RWPE2 (cell line): Measurements from ENCODE around the gene RIMS1.

Experiments
- ATAC-seq: fragments of 200-7000 bp; cut with Tn5 transposase; 3 replicates; pipeline ENCODE4 v1.9.1; 2021; ENCODE audit warnings: low read depth
- DNase-seq: peaks from one replicate; pipeline ENCODE4 v3.0.0-alpha.2; 2020; ENCODE audit warnings: low spot score
- H3K27ac ChIP-seq: fragments of 450-650 bp; 2 replicates; pipeline ENCODE4 v1.5.1; 2017; ENCODE audit warnings: mild to moderate bottlenecking; ENCODE audit not compliant: poor library complexity, severe bottlenecking
- H3K27me3 ChIP-seq: fragments of 250-450 bp; sonication (Bioruptor Pico); 2 replicates; pipeline ENCODE4 v1.5.1; 2021; ENCODE audit warnings: mild to moderate bottlenecking, moderate library complexity; ENCODE audit not compliant: insufficient read depth, poor library complexity, severe bottlenecking
- H3K36me3 ChIP-seq: fragments of 250-450 bp; sonication (Bioruptor Pico); 2 replicates; pipeline ENCODE4 v1.5.1; 2020; ENCODE audit warnings: low read depth, mild to moderate bottlenecking, moderate library complexity
- H3K4me1 ChIP-seq: fragments of 250-450 bp; sonication (Bioruptor Pico); 2 replicates; pipeline ENCODE4 v1.5.1; 2021; ENCODE audit warnings: mild to moderate bottlenecking, moderate library complexity; ENCODE audit not compliant: insufficient read depth, poor library complexity, severe bottlenecking
- H3K4me3 ChIP-seq: fragments of 250-450 bp; sonication (Bioruptor Pico); 2 replicates; pipeline ENCODE4 v1.5.1; 2021; ENCODE audit warnings: mild to moderate bottlenecking, moderate library complexity; ENCODE audit not compliant: severe bottlenecking
- H3K9me3 ChIP-seq: fragments of 250-450 bp; sonication (Bioruptor Pico); 2 replicates; pipeline ENCODE4 v1.5.1; 2021; ENCODE audit warnings: mild to moderate bottlenecking, moderate library complexity; ENCODE audit not compliant: severe bottlenecking
- CTCF ChIP-seq: fragments of 450-650 bp; IDR thresholded peaks from one replicate; pipeline ENCODE4 v1.5.1; 2017; ENCODE audit warnings: mild to moderate bottlenecking, moderate library complexity; ENCODE audit not compliant: poor library complexity, severe bottlenecking

RIMS1 gene

GRCh38 chr6:72446430-72446829, 560.1 kb downstream of the RIMS1 start:
- Histone ChIP-seq H3K27ac (no peak overlapping the region), H3K4me1 (no peaks in the 10 kb centered on the region), H3K4me3 (no peak overlapping the region), H3K27me3 (no peaks in the 10 kb centered on the region), H3K9me3 (no peaks in the 10 kb centered on the region), H3K36me3 (no peaks in the 10 kb centered on the region)
- no peak for TF ChIP-seq CTCF
- ATAC-seq: peak; percentile 51; the same call in 1 of the 3 replicates
- no peak for DNase-seq
